GM12864 (cell line): ENCODE results near the gene SPATC1L.

ENCODE experiments used
- DNase-seq: peaks from one replicate; pipeline ENCODE4 v3.0.0-alpha.2; 2011; ENCODE audit warnings: low read depth
- H3K4me3 ChIP-seq: 2 replicates; pipeline ENCODE4 v1.5.1; 2011; ENCODE audit warnings: mild to moderate bottlenecking, low read depth, low read length, control low read depth
- TF ChIP-seq, protein P1 (sequence below): IDR thresholded peaks from 2 replicates; pipeline ENCODE4 v1.5.1; 2011; ENCODE audit warnings: low read depth, mild to moderate bottlenecking, moderate library complexity, low read length, control low read depth, inconsistent platforms; ENCODE audit errors: missing control alignments

SPATC1L gene

DNA sequence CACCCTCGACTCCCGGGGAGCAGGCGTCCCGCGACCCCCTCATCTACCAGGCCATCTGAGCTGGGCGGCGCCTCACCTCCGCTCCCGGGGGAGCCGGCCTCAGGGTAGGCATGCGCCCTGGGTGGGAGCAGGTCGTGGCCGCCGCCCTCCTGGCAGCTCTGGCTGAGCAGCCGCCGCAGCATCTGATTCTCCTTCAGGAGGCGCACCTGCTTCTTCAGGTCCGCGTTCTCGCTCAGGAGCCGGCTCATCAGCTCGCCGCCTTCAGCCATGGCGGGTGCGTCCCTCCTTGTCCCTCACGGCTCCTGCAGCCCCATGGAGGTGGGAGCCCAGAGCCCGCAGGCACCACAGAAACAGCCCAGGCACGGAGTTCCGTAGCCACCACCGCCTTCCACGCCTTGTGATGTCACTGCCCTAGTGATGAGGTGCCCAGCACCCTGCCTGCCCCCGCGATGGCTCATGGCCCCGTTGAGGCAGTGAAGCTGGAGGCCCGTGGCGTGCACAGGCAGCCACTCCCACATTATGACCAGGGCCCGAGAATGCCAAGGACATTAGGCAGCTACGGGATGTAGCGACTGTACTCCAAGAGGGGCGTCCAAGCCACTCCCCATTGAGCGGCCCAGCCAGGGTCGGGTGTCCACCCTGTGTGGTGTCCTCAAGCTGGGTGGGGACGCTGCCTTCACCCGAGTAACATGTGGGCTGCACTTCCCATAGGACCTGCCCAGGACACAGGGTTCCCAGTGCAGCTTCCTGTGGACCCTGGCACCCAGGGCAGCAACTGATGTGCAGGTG lies 1.5 kb downstream of the SPATC1L start:
- TF ChIP-seq, protein P1, sequence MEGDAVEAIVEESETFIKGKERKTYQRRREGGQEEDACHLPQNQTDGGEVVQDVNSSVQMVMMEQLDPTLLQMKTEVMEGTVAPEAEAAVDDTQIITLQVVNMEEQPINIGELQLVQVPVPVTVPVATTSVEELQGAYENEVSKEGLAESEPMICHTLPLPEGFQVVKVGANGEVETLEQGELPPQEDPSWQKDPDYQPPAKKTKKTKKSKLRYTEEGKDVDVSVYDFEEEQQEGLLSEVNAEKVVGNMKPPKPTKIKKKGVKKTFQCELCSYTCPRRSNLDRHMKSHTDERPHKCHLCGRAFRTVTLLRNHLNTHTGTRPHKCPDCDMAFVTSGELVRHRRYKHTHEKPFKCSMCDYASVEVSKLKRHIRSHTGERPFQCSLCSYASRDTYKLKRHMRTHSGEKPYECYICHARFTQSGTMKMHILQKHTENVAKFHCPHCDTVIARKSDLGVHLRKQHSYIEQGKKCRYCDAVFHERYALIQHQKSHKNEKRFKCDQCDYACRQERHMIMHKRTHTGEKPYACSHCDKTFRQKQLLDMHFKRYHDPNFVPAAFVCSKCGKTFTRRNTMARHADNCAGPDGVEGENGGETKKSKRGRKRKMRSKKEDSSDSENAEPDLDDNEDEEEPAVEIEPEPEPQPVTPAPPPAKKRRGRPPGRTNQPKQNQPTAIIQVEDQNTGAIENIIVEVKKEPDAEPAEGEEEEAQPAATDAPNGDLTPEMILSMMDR = no peak
- H3K4me3 ChIP-seq = no peak overlapping the region
- DNase-seq = no peak

DNA sequence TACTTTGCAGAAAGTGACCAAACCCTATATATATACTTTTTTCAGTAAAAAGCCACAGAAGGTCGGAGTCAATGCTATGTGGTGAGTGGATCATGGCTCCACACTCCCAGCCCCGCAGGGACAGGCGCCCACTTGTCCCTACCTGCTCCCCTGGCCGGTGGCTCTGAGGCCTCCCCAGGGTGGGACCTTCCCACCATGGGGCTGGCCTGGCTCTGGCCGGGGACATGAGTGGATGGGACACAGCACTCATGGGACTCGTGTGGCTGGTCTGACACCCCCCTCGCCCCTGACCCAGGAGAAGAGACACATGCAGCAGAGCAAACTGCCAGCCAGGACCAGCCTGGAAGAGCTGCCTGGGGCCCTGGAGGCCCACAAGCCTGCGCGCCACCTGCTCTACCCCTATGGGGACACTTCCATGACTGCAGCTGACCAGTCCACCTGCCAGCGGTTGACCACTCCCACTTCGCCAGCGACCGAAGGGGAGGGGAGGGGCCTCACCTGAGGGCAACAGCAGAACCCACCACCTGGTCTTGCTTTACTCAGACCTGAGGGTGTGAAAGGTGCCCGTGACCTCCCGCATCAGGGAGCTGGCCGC lies 2.2 kb downstream of the SPATC1L start:
- no peak overlapping the region for H3K4me3 ChIP-seq
- no peak for DNase-seq
- TF ChIP-seq, protein P1 = no peak

DNA sequence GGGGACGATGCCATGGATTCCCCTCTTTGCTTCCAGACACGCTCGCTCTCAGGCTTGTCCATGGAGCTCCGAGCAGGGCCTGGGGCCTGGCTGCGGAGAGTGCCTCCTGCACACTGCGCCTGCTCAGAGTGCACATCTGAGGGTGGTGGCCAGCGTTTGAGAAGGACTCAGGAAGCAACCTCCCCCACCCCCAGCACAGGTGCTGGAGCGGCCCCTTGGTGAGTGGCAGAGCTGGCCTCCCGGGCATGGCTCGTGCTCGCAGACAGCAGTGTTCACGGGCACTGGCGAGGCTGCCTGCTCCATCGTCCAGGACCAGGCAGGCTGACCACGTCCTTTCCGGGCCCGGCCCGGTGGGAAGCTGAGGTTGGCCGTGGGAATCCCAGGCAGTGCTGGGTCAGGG lies 2.8 kb downstream of the SPATC1L start:
- no peak for DNase-seq
- no peak overlapping the region for H3K4me3 ChIP-seq
- TF ChIP-seq, protein P1 = no peak

DNA sequence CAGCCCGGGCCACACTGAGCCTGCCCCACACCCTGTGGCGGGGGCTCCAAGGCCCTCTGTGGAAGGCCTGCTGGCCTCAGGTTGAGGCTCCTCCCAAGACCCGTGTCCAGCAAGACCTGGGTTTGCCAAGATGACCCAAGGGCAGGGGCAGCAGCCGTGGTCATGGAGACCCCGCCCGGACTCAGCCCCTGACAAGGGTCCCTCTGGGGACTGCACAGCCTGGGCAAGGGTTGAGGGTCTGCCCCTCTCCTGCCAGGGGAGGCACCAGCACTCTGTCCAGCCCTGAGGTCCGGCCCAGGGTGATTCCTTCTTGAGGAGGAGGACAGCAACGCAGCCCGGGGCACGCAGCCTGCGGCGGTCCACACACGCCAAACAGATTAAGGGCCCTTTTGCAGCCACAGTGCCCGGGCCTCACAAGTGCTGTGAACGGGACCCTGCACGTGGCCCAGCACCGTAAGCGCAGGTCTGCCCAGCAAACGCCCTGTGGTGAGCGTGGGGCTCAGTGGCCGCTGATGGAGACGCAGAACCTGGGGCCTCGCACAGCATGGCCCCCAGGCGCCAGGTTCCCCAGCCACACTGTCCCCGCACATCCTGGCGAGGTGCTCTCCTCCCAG lies 3.4 kb downstream of the SPATC1L start:
- no peak overlapping the region for H3K4me3 ChIP-seq
- TF ChIP-seq, protein P1 = no peak
- DNase-seq = no peak

DNA sequence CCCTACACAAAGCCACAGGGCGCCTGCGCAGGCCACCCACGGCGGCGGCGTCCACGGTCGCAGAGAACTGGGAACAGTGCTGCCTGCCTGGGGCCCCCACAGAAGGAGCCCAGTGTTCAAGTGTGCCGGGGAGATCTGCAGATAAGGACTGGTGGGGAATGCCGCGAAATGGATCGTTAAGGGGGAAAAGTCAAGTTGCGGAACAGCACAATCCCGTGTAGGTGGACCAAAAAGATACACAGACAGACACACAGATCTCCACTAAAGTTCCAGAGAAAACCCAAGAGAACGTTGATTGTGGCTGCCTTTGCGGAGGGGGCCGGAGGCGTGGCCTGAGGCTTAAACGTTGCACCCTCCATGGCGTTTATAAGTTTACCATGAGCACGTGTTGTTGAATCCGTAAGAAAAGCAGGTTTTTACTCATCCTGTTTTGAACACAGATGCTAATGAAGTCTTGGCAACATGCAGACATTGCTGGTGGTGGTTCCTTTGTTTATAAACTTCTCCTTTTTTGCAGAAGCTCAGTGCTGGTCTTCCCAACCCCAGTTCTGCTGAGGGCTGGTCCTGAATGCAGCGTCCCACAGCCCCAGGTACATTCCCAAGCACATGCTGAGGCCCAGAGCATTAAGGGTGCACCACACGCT lies 4.1 kb downstream of the SPATC1L start:
- TF ChIP-seq, protein P1 = no peak
- no peak for DNase-seq
- H3K4me3 ChIP-seq = no peak overlapping the region

DNA sequence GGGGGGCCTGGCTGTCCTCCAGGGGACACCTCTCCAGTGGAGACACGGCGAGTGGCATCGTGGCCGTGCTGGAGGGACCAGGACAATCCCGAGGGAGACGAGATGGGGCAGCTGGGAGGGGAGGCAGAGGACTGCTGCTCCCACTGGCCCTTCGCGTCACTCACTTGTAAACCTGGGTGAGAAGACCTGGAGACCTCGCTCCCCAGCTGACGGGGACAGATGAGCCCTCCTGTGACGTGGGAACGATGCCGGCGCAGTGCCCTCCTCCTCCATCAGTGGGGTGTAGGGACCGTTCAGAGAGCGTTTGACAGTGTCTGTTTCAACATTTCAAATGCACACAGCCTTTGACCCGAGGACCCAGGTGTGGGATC lies 4.6 kb downstream of the SPATC1L start:
- DNase-seq = no peak
- TF ChIP-seq, protein P1 = no peak
- no peak overlapping the region for H3K4me3 ChIP-seq
